Duodenal mucosa (tissue), 2 donors: Measurements from ENCODE around the gene OFD1.

Experiments
- H3K27ac ChIP-seq: one replicate; pipeline ENCODE4 v1.7.0; 2013; ENCODE audit warnings: low read depth, low read length
- H3K27me3 ChIP-seq, 2 donors: one replicate each; pipeline ENCODE4 v1.7.0; 2013; ENCODE audit warnings: low read length in 2 of 2, control low read depth in 1 of 2; ENCODE audit not compliant: insufficient read depth in 2 of 2, control insufficient read depth in 1 of 2
- H3K36me3 ChIP-seq, 2 donors: one replicate each; pipeline ENCODE4 v1.7.0; 2013; ENCODE audit warnings: low read length in 2 of 2, control low read depth in 1 of 2; ENCODE audit not compliant: insufficient read depth in 2 of 2, control insufficient read depth in 1 of 2
- H3K4me1 ChIP-seq, 2 donors: one replicate each; pipeline ENCODE4 v1.7.0; 2013; ENCODE audit warnings: low read length in 2 of 2, control low read depth in 1 of 2; ENCODE audit not compliant: insufficient read depth in 2 of 2, control insufficient read depth in 1 of 2
- H3K4me3 ChIP-seq, 2 donors: one replicate each; pipeline ENCODE4 v1.7.0; 2013; ENCODE audit warnings: low read length in 2 of 2, low read depth in 1 of 2
- H3K9ac ChIP-seq, 2 donors: one replicate each; pipeline ENCODE4 v1.7.0; 2013; ENCODE audit warnings: low read length in 2 of 2, low read depth in 1 of 2
- H3K9me3 ChIP-seq, 2 donors: one replicate each; pipeline ENCODE4 v1.7.0; 2013; ENCODE audit warnings: low read length in 2 of 2, control low read depth in 1 of 2; ENCODE audit not compliant: control insufficient read depth in 1 of 2

The OFD1 gene

DNA sequence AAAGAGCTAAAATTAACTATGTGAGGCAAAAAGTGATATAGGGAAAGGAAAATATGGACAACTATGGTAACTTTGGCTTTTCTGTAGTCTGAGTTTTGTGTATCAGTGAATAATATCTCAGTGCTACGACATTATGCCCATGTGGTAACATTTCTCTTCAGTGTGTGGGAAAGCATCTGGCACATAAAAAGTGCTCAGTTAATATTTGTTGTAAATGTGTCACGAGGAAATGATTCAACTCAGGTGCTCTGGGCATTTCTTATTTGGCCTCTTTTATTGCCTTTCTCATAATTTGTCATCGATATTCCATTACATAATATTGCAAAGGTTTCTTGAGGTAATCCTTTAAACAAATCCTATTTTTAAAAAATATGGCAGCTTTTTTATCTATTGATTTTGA is 17.6 kb downstream of the OFD1 start:
- Histone ChIP-seq H3K27ac (no peak overlapping the region), H3K9ac (no peak overlapping the region), H3K36me3 (peaks cover 0 to 15% of the 10 kb centered on the region in 2 donors), H3K27me3 (no peaks in the 10 kb centered on the region), H3K4me3 (no peak overlapping the region), H3K9me3 (no peaks in the 10 kb centered on the region), H3K4me1 (peaks cover 0 to 6% of the 10 kb centered on the region in 2 donors)

- Histone ChIP-seq H3K9me3 (no peaks in the 10 kb centered on the region), H3K36me3 (peaks cover 0 to 16% of the 10 kb centered on the region in 2 donors), H3K9ac (no peak overlapping the region), H3K27ac (no peak overlapping the region), H3K4me1 (peaks cover 0 to 5% of the 10 kb centered on the region in 2 donors), H3K4me3 (no peak overlapping the region), H3K27me3 (no peaks in the 10 kb centered on the region)
These were observed 18.1 kb downstream of the OFD1 start for GRCh38 chrX:13752646-13753045.

DNA sequence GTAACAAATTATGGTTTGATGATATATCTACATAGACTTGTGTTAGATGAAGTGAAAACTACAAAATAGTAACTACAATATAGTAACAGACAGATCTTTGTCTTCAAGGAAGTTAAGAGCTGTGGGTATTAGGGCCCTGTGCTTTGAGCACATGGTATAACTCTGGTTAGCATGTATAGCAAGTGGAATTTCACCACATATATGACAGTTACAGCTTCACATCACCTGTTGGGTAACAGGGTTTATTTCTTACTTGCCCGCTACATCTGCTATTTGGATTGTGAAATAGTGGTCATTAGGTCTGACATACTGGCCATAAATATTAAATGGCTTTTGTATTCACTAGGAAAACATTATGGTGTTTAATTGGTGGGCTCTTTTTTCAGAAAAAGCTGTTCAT is 20.2 kb downstream of the OFD1 start:
- Histone ChIP-seq H3K36me3 (peaks cover 9 to 16% of the 10 kb centered on the region in 2 donors), H3K4me3 (no peak overlapping the region), H3K9me3 (no peaks in the 10 kb centered on the region), H3K4me1 (peaks cover 0 to 3% of the 10 kb centered on the region in 2 donors), H3K9ac (no peak overlapping the region), H3K27me3 (no peaks in the 10 kb centered on the region), H3K27ac (no peak overlapping the region)

GRCh38 chrX:13755254-13755653 is 20.7 kb downstream of the OFD1 start:
- no peak overlapping the region for H3K4me3 ChIP-seq

GRCh38 chrX:13756381-13756780 is 21.8 kb downstream of the OFD1 start:
- peaks cover 9 to 23% of the 10 kb centered on the region in 2 donors for H3K36me3 ChIP-seq
- H3K4me3 ChIP-seq: no peak overlapping the region
- H3K9me3 ChIP-seq: no peaks in the 10 kb centered on the region
- H3K4me1 ChIP-seq: peaks cover 0 to 3% of the 10 kb centered on the region in 2 donors
- no peaks in the 10 kb centered on the region for H3K27me3 ChIP-seq
- H3K27ac ChIP-seq: no peak overlapping the region
- H3K9ac ChIP-seq: no peak overlapping the region

More at GRCh38 chrX:13755254-13755653, 20.7 kb downstream of the OFD1 start:
- Histone ChIP-seq H3K27ac (no peak overlapping the region), H3K4me1 (peaks cover 0 to 3% of the 10 kb centered on the region in 2 donors), H3K9ac (no peak overlapping the region), H3K9me3 (no peaks in the 10 kb centered on the region), H3K27me3 (no peaks in the 10 kb centered on the region), H3K36me3 (peaks cover 9 to 16% of the 10 kb centered on the region in 2 donors)

DNA sequence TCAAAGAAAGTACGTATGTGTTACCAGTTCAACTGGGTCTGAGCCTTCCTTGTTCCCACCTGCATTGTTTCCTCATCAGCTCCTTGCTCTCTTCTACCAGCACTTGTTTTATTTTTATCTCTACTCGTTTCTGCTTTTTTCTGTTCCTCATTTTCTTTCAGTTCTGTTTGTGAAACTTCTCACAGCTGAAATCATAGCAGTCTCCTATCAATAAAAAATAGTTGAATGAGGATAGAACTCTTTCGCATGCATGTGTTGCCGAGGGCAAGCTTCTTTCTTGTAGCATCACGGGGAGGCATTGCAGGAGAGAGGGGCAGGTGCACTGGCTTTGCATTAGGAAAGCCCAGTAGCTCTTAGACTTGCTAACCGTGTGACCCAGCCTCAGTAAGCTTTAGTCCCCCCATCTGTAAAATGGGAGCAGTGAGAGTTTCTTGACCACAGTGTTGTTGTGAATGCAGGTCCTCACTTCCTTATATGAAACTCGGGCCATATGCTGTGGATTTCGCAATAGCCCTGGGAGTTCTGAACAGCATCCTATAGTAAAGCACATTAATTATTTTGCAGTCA is 24.7 kb downstream of the OFD1 start:
- no peak overlapping the region for H3K27ac ChIP-seq
- no peak overlapping the region for H3K9ac ChIP-seq
- H3K9me3 ChIP-seq: no peaks in the 10 kb centered on the region
- H3K36me3 ChIP-seq: peaks cover 13 to 37% of the 10 kb centered on the region in 2 donors
- no peak overlapping the region for H3K4me3 ChIP-seq
- no peaks in the 10 kb centered on the region for H3K27me3 ChIP-seq
- H3K4me1 ChIP-seq: no peaks in the 10 kb centered on the region

DNA sequence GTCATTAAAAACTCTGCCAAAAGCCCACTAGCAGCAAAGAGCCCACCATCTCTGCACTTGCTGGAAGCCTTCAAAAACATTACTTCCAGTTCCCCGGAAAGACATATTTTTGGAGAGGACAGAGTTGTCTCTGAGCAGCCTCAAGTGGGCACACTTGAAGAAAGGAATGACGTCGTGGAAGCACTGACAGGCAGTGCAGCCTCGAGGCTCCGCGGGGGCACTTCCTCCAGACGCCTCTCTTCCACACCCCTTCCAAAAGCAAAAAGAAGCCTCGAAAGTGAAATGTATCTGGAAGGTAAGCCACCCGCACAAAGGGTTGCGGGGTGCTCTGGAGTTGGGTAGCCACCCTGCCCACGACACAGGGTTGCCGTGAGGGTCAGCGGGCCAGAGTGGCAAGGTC is 25.9 kb downstream of the OFD1 start:
- Histone ChIP-seq H3K27ac (no peak overlapping the region), H3K4me1 (no peaks in the 10 kb centered on the region), H3K9ac (no peak overlapping the region), H3K27me3 (no peaks in the 10 kb centered on the region), H3K9me3 (no peaks in the 10 kb centered on the region), H3K36me3 (peaks cover 13 to 33% of the 10 kb centered on the region in 2 donors), H3K4me3 (no peak overlapping the region)

DNA sequence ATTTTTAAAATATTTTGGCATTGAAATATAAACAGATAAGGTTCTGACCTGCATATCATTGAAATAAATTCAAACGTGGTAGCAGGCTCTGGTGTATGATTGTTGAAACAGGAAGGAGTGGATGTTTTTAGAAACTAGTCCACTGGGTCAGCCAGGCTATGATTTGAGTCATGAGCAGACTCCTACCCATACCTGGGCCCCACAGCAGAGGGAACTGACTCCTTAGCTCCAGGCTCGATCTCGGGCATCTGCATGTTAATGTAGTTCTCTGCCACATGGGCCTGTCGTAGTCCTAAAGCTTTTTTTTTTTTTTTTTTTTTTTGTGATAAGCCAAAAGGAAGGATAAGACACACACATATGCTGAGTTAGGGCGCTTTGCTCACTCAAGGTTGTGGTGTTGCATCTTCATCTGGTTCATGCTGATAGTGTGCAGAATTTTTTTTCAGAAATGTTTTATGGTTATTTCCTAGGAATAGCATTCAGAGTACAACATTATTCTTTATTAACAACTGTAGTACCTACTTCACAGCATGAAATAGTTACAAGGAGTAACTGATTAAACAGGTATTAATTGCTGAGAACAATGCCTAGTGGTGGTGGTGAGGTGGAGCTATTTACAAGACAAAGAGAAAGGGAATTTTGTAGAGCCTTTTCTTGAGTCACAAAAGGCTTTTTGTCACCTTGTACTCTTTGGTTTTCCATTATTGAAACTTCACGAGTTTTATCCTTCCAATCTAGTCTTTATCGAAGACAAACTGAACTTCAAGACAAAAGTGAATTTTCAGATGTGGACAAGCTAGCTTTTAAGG is 27.3 kb downstream of the OFD1 start:
- Histone ChIP-seq H3K4me3 (no peak overlapping the region), H3K9ac (no peak overlapping the region), H3K9me3 (no peaks in the 10 kb centered on the region), H3K27me3 (no peaks in the 10 kb centered on the region), H3K27ac (peak overlapping the region; percentile 1), H3K36me3 (peaks cover 17 to 42% of the 10 kb centered on the region in 2 donors), H3K4me1 (no peaks in the 10 kb centered on the region)

- H3K27ac ChIP-seq: no peak overlapping the region
- H3K36me3 ChIP-seq: peaks cover 13 to 47% of the 10 kb centered on the region in 2 donors
These were observed 28.9 kb downstream of the OFD1 start for GRCh38 chrX:13763489-13763888.

DNA sequence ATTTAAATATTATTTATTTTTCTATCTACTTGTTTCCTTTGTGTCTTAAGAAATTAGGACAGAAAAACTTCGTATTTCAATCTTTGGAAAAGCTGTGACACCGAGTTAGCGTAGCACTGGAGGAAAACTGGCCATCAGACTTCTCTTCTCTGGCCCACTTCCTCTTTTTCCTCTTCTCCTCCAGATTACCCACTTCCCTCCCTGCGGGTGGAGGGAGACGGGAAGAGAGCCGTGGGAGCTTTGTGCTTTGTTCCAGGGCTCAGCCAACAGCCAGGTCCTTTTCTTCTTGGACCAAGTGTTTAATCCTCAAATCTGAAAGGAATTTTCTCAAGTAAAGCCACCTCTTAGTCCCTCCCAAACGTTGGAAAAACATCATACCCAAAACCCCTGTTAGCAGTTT is 29.7 kb downstream of the OFD1 start:
- H3K9ac ChIP-seq: no peak overlapping the region
- H3K9me3 ChIP-seq: no peaks in the 10 kb centered on the region
- H3K36me3 ChIP-seq: peaks cover 8 to 44% of the 10 kb centered on the region in 2 donors
- H3K4me3 ChIP-seq: no peak overlapping the region
- H3K4me1 ChIP-seq: no peaks in the 10 kb centered on the region
- H3K27ac ChIP-seq: no peak overlapping the region
- no peaks in the 10 kb centered on the region for H3K27me3 ChIP-seq

More at GRCh38 chrX:13763489-13763888, 28.9 kb downstream of the OFD1 start:
- no peak overlapping the region for H3K4me3 ChIP-seq
- H3K9me3 ChIP-seq: no peaks in the 10 kb centered on the region
- H3K27me3 ChIP-seq: no peaks in the 10 kb centered on the region
- no peaks in the 10 kb centered on the region for H3K4me1 ChIP-seq
- H3K9ac ChIP-seq: no peak overlapping the region
